Panc1 (cell line): Measurements from ENCODE around the gene SLC37A1. TPM values are rescaled to one million over a fixed set of nuclear protein-coding genes. Genes with fewer than 3 reads are reported as not detected.

Experiments used
- ATAC-seq: fragments of 200-7000 bp; cut with Tn5 transposase; 2 replicates; pipeline ENCODE4 v1.9.1; 2020; ENCODE audit warnings: mild to moderate bottlenecking, moderate library complexity
- BruUV-seq: library from RNA; stranded (reverse); fragments of 400-500 nt; replicated peaks from 2 replicates; lab custom pipeline; 2021; lab: Mats Ljungman, UMichigan
- CTCF ChIA-PET: fragments of 300-600 bp; sonication (Branson Sonifier 250); formaldehyde crosslinking; loops from one replicate; lab custom pipeline; 2022; ENCODE audit warnings: antibody characterized with exemption; lab: Charles Lee
- POLR2A ChIA-PET: fragments of 300-600 bp; sonication (Branson Sonifier 250); formaldehyde crosslinking; loops from one replicate; lab custom pipeline; 2022; ENCODE audit warnings: antibody characterized with exemption; lab: Charles Lee
- DNase-seq: peaks from one replicate; pipeline ENCODE4 v3.0.0-alpha.2; 2010; ENCODE audit warnings: low read depth, low spot score
- H3K27ac ChIP-seq: 2 replicates; pipeline ENCODE4 v1.5.1; 2011; ENCODE audit warnings: mild to moderate bottlenecking, low read length, inconsistent platforms
- H3K27me3 ChIP-seq: fragments of 200-500 bp; sonication (Bioruptor generic); 2 replicates; pipeline ENCODE4 v1.6.0; 2014; ENCODE audit warnings: low read length, inconsistent platforms; ENCODE audit not compliant: control insufficient read depth, insufficient read depth
- H3K36me3 ChIP-seq: fragments of 200-500 bp; sonication (Bioruptor generic); 2 replicates; pipeline ENCODE4 v1.5.1; 2014; ENCODE audit warnings: inconsistent platforms, mild to moderate bottlenecking, low read length, moderate library complexity; ENCODE audit not compliant: control insufficient read depth, insufficient read depth
- H3K4me1 ChIP-seq: 2 replicates; pipeline ENCODE4 v1.5.1; 2011; ENCODE audit warnings: inconsistent platforms, mild to moderate bottlenecking, low read length, moderate library complexity; ENCODE audit not compliant: control insufficient read depth, insufficient read depth
- H3K4me3 ChIP-seq, 2 experiments: 2 replicates each; pipeline ENCODE4 v1.5.1; 2011 to 2012; ENCODE audit warnings: low read depth in 2 of 2, low read length in 2 of 2, mild to moderate bottlenecking in 2 of 2, inconsistent platforms in 1 of 2, moderate library complexity in 1 of 2
- H3K9me3 ChIP-seq: fragments of 200-500 bp; sonication (Bioruptor generic); 2 replicates; pipeline ENCODE4 v1.5.1; 2014; ENCODE audit warnings: low read depth, mild to moderate bottlenecking, inconsistent platforms, low read length, moderate library complexity; ENCODE audit not compliant: control insufficient read depth, insufficient read depth
- CTCF ChIP-seq: fragments of 450-650 bp; IDR thresholded peaks from 2 replicates; pipeline ENCODE4 v1.5.1; 2017; ENCODE audit warnings: mild to moderate bottlenecking
- POLR2AphosphoS5 ChIP-seq: IDR thresholded peaks from 2 replicates; pipeline ENCODE4 v1.6.1; 2012; ENCODE audit warnings: mild to moderate bottlenecking, low read depth, low read length, moderate library complexity
- REST ChIP-seq, 2 experiments: IDR thresholded peaks; 2 replicates each; pipeline ENCODE4 v1.6.1; 2011 to 2012; ENCODE audit warnings: low read depth in 2 of 2, control low read depth in 1 of 2, low read length in 1 of 2, mild to moderate bottlenecking in 1 of 2, moderate library complexity in 1 of 2; ENCODE audit not compliant: insufficient read depth in 1 of 2
- SIN3A ChIP-seq: IDR thresholded peaks from 2 replicates; pipeline ENCODE4 v1.6.1; 2012; ENCODE audit warnings: low read depth, mild to moderate bottlenecking, low read length, moderate library complexity, borderline replicate concordance; ENCODE audit not compliant: insufficient read depth
- TCF7L2 ChIP-seq: IDR thresholded peaks from 2 replicates; pipeline ENCODE4 v1.6.1; 2011; ENCODE audit warnings: mild to moderate bottlenecking, low read depth, low read length, inconsistent platforms
- in situ Hi-C: cut with HindIII; loops from 2 replicates; pipeline ENCODE4 v1.10.0; 2016; ENCODE audit warnings: low sequenced_read_pairs, low pct_unique_long_range_greater_than_20kb
- intact Hi-C: fragments of 100-400 bp; cut with micrococcal nuclease; formaldehyde crosslinking; loops from one replicate; pipeline ENCODE4 v1.10.0; 2022; ENCODE audit not compliant: unreplicated experiment
- total RNA-seq: library from RNA; stranded (reverse); gene quantifications from one replicate; pipeline ENCODE4 v1.2.1, GENCODE V29; 2021; ENCODE audit not compliant: unreplicated experiment

The SLC37A1 gene
- total RNA-seq, 1 experiment from 2014 or later: 7.7 TPM

GRCh38 chr21:42578034-42578433 lies 64.4 kb downstream of the SLC37A1 start:
- ChIA-PET POLR2A (no interaction called here), CTCF (no interaction called here)
- ATAC-seq (no peak), DNase-seq (no peak)
- peaks cover 7% of the 10 kb centered on the region; the same call in 1 of the 2 replicates for H3K9me3 ChIP-seq
- no peaks in the 10 kb centered on the region for H3K4me1 ChIP-seq
- BruUV-seq: no TSS peak
- no peaks in the 10 kb centered on the region; the same call in 1 of the 2 replicates for H3K36me3 ChIP-seq
- TF ChIP-seq POLR2AphosphoS5: no peak
- TF ChIP-seq SIN3A: no peak
- no peak for TF ChIP-seq TCF7L2
- TF ChIP-seq CTCF: no peak
- no peak for TF ChIP-seq REST (IDR thresholded peaks at IDR 0.05; ENCODE audit: insufficient read depth in 1 of 2, low read depth in 2 of 2, low read length in 1 of 2)
- no peaks in the 10 kb centered on the region for H3K27me3 ChIP-seq
- intact Hi-C loops (no loop called here), in situ Hi-C loops (no loop called here)
- H3K27ac ChIP-seq: no peak overlapping the region
- H3K4me3 ChIP-seq: no peak overlapping the region

DNA sequence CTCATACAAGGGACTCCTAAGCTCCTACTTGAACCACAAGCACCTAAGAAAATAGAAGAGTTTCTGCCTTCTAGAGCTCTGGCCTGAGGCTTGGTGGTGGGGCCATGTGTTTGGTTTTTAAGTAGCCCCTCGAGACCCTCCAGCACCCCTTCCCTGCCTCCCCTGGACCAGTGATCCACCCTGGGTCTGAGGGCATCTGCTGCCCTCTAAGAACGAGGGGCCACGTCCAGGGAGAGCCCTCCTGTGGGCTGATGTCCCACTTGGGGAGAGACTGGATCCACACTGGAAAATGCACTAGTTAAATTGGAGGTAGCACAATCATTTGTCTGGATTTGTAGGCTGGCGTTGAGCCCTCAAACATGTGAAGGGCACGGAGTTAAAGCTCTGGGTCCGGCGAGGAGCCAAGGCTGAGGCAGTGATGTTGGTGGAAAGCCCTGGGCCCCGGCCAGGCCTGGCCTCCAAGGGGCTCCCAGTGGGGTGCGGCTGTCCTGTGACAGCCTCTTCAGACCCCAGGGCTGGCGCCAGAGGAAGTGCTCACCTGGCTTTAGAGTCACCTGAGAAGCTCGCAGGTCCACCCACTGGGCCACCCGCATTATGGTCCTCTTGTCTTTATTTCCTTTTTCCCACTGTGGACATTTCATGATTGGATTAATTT lies 65.2 kb downstream of the SLC37A1 start:
- no peak for DNase-seq
- H3K27me3 ChIP-seq: no peaks in the 10 kb centered on the region
- H3K27ac ChIP-seq: no peak overlapping the region
- TF ChIP-seq REST (IDR thresholded peaks at IDR 0.05; ENCODE audit: insufficient read depth in 1 of 2, low read depth in 2 of 2, low read length in 1 of 2) (no peak), TCF7L2 (no peak), POLR2AphosphoS5 (no peak), CTCF (no peak), SIN3A (no peak)
- H3K4me3 ChIP-seq: no peak overlapping the region
- peaks cover 7% of the 10 kb centered on the region; the same call in 1 of the 2 replicates for H3K9me3 ChIP-seq
- CTCF ChIA-PET: no interaction called here
- intact Hi-C loops (no loop called here), in situ Hi-C loops (no loop called here)
- H3K36me3 ChIP-seq: no peaks in the 10 kb centered on the region; the same call in 1 of the 2 replicates
- POLR2A ChIA-PET: interaction anchor here (0.5 kb wide), 1 partner anchor 349 kb away, joined by 4 read pairs; no protein-coding TSS in a partner anchor
- ATAC-seq: no peak
- BruUV-seq: no TSS peak
- no peaks in the 10 kb centered on the region; the same call in 1 of the 2 replicates for H3K4me1 ChIP-seq
